ENCODE results near the gene SARM1.
A peak's percentile ranks its signal among the peaks of the same experiment; 100 is the strongest.

SARM1 gene

GRCh38 chr17:28390563-28390962 lies 19.1 kb downstream of the SARM1 start:
- H3K4me3 ChIP-seq (ENCODE audit: low read depth, low read length): no peak overlapping the region
- DNase-seq (ENCODE audit: low read depth): no peak

- DNase-seq (ENCODE audit: low read depth): no peak
- H3K4me3 ChIP-seq (ENCODE audit: low read depth, low read length): no peak overlapping the region
Observed at GRCh38 chr17:28390984-28391383, 19.5 kb downstream of the SARM1 start.

GRCh38 chr17:28391401-28391800 lies 19.9 kb downstream of the SARM1 start:
- DNase-seq (ENCODE audit: low read depth): no peak
- H3K4me3 ChIP-seq (ENCODE audit: low read depth, low read length): no peak overlapping the region

DNA sequence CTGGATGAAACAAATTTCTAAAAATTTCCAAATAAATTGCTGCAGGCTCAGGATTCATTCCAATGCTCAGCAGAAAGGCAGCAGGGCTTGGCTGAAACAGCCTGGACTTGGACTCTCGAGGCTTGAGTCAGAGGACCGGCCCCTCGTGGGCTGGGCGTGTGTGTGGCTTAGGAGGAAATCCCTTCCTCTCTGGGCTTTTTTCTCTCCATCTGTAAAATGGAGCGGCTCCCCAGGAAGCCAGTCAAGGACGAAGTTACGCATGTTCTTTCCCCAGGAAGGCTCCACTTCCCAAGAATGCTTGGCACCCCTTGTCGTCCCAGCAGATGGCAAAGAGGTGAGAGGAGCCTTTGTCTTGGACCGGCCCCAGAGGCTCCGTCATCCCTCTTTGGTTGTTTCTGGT lies 21.0 kb downstream of the SARM1 start:
- no peak for DNase-seq (ENCODE audit: low read depth)
- no peak overlapping the region for H3K4me3 ChIP-seq (ENCODE audit: low read depth, low read length)

DNA sequence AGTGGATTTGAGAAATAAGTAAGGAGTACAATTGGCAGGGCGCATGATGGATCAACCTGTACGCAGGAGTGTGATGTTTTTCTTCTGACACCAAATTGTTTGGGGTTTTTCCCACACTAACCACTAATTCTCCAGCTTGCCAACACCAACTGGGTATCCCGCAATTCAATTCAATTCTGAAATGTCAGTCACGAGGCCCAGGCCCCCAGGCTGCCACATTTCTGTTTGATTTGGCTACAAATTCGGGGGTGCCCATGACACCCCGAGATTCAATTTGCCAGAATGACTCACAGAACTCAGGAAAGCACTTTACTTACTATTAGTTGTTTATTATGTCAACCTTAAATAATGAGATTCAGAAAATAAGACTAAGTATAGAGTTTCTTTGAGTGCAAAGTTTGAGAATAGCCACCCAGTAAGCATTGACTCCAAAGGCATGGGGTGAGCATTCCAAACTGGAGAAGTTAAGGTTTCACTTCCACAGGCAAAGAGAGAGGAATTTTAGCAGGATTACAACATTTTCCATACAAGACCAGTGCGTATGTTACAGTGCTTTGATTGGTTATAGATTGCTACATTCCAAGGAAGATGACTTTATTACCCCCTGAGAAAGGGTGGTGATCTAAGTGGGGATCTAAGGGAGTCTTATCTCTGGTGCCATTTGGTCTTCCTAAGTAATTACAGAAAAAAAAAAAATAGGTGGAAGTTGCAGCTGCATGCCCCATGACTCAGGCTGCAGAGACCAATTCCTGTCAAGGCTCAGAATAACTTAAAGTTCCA lies 23.0 kb downstream of the SARM1 start:
- H3K4me3 ChIP-seq (ENCODE audit: low read depth, low read length): no peak overlapping the region
- no peak for DNase-seq (ENCODE audit: low read depth)

- DNase-seq (ENCODE audit: low read depth): no peak
- no peak overlapping the region for H3K4me3 ChIP-seq (ENCODE audit: low read depth, low read length)
Observed at GRCh38 chr17:28395426-28395825, 23.9 kb downstream of the SARM1 start.

DNA sequence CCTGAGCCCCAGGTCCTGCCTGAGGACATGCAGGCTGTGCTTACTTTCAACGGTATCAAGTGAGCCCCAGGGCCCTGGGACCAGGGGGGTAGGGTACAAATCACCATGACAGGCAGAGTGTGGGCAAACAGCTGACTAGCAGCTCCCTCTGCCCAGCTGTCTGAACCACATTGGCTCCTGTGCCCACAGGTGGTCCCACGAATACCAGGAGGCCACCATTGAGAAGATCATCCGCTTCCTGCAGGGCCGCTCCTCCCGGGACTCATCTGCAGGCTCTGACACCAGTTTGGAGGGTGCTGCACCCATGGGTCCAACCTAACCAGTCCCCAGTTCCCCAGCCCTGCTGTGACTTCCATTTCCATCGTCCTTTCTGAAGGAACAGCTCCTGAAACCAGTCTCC lies 24.5 kb downstream of the SARM1 start:
- H3K4me3 ChIP-seq (ENCODE audit: low read depth, low read length): no peak overlapping the region
- no peak for DNase-seq (ENCODE audit: low read depth)

DNA sequence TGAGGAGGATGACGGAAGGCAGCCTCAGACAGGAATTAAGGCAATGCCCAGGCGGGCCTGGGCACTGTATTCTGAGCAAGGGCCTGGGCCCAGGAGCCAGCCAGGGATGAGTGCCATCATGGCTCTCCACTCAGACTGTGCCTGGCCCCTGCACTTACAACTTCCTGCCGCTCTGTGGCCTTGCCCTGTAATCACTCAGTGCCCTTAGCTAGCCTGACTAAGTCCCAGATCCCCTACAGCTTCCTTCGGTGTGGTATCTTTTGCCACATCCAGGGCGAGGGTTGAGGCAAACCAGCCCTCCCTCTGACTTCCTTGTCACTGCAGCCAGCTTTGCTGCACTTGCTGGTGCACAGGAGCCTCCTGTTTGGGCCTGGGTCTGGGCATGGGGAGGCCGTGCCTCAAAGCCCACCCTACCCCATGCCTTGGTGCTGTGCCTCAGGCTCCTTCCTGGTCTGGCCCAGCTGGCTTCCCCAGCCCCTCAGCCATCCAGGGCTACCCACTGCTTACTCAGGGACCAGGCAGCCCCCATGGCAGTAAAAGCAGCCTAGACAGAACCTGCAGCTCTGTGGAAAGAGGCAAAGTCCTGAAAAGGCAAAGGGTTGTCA lies 25.2 kb downstream of the SARM1 start:
- DNase-seq (ENCODE audit: low read depth): no peak
- H3K4me3 ChIP-seq (ENCODE audit: low read depth, low read length): no peak overlapping the region

GRCh38 chr17:28397275-28397674 lies 25.8 kb downstream of the SARM1 start:
- H3K4me3 ChIP-seq (ENCODE audit: low read depth, low read length): no peak overlapping the region
- no peak for DNase-seq (ENCODE audit: low read depth)

GRCh38 chr17:28397687-28398279 lies 26.3 kb downstream of the SARM1 start:
- DNase-seq (ENCODE audit: low read depth): no peak
- H3K4me3 ChIP-seq (ENCODE audit: low read depth, low read length): no peak overlapping the region

DNA sequence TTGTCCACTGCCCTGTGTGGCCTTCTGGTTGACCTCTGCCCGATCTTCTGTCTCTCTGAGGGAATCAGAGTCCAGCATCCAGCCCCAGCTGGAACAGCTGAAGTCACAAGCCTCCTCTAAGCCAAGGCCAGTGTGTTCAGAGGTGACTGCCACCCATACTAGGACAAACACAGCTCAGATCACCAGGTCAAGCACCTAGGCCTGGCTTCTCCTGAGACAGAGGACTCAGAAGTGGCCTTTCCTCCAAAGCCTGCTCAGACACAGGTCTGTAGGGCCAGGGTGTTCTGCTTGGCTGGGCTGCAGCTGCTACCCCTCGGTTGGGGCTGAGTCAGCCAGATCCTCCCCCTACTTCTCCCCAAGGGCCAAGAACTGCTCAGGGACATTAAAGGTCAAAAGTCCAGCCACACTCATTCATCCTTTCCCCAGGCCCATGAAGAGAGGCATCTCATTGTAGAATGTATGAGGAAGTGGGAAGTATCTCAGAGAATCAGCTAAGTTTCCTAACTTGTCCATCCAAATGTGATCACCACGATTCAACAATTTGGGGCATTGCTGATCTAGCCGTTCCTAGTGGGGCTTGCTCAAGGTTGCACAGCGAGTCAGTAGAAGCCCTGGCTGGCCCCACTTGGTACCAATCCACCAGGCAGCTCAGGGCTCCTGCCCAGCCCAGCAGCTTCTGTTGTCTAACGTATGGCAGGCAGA lies 26.9 kb downstream of the SARM1 start:
- DNase-seq (ENCODE audit: low read depth): no peak
- no peak overlapping the region for H3K4me3 ChIP-seq (ENCODE audit: low read depth, low read length)

DNA sequence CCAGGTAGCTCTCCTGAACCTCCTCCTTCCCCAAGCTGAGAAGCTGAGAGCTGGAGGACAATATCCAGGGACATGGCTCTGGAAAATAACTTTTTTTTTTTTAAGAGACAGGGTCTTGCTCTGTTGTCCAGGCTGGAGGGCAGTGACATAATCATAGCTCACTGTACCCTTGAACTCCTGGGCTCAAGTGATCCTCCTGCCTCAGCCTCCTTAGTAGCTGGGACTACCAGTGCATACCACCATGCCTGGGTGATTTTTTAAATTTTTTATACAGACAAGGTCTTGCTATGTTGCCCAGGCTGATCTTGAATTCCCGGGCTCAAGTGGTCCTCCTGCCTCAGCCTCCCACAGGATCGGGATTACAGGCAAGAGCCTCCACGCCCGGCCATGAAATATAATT lies 28.3 kb downstream of the SARM1 start:
- DNase-seq (ENCODE audit: low read depth): no peak
- no peak overlapping the region for H3K4me3 ChIP-seq (ENCODE audit: low read depth, low read length)

DNA sequence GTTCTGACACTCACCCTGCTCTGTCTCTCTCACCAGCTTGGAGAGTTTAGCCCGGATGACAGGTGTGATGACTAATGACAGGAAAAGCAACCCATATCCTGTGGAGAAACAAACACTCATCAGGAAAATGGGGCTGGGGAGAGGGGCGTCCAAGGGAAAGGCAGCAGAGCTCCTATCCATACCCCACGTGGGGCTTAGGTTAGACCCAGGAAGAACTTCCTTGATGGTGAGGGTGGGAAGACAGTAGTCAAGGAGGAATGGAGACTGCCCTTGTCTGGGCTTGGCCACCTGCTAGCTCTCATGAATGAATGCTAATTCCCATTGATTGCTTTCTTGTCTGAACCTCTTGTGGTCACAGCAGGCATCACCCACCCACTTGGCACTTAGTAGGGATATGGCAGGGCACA lies 30.7 kb downstream of the SARM1 start:
- no peak overlapping the region for H3K4me3 ChIP-seq (ENCODE audit: low read depth, low read length)
- no peak for DNase-seq (ENCODE audit: low read depth)

DNA sequence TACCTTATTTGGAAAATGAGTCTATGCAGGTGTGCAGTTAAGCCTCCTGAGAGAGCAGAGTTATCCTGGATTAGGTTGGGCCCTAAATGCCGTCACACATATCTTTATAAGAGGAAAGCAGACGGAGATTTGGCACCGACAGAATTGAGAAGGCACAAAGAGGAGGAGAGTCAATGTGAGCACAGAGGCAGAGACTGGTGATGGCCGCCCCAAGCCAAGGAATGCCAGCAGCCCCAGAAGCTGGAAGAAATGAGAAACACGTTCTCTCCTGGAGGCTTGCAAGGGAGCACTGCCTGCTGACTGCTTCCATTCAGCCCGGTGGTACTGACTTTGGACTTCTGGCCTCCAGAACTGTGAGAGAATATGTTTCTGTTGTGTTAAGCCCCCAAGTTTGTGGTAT lies 31.4 kb downstream of the SARM1 start:
- H3K4me3 ChIP-seq (ENCODE audit: low read depth, low read length): no peak overlapping the region
- DNase-seq (ENCODE audit: low read depth): no peak

DNA sequence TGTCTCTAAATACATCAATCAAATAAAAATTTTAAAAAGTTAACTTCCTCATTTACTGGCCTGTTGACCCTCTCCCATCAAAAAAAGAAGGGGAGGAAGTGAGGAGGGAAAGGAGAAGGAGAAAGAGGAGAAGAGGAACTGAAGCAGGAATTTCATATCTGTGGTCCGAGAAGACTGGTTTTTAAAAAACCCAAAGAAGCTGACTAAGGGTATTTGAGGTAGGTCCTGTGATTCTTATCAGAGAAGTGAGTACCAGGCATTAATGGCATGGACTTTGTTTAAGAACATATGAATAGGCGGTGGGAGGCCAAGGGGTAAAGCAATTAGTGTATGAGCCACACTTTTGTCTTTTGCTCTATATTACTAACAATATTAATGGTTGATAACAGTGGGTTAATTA lies 32.5 kb downstream of the SARM1 start:
- no peak for DNase-seq (ENCODE audit: low read depth)
- no peak overlapping the region for H3K4me3 ChIP-seq (ENCODE audit: low read depth, low read length)

GRCh38 chr17:28404461-28404811 lies 32.9 kb downstream of the SARM1 start:
- no peak overlapping the region for H3K4me3 ChIP-seq (ENCODE audit: low read depth, low read length)
- no peak for DNase-seq (ENCODE audit: low read depth)

DNA sequence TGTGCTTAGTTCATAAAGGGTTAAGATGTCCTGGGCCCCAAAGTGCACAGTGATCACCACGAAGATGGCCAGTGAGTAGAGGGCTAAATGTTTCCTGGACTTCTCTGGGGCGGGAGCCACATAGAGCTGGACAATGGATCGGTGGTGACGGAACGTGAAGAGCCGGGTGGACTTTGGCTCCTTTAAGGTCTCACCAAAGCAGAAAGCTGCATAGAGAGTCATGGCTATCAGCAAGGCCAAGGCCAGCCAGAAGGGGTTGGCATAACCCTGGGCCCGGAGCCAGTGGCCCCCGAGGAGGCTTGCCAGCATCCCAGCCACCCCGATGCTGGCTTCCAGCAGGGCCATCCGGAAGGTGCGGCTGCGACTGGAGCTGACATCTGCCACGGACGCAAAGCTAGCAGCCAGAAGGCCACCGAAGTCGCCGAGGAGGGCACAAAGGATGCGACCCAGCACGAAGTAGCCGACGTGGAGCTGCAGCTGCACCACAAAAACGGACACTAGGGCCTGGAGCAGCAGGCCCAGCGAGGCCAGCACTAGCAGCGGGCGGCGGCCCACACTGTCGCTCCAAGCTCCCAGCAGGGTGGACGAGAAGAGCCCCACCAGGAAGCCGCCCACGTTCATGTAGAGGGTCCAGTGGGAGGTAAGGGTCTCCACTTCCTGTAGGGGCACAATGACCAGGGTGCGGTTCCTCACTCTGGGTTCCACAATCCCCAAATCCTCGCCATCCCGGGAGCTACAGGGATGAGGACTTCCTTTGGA lies 33.5 kb downstream of the SARM1 start:
- no peak for DNase-seq (ENCODE audit: low read depth)
- H3K4me3 ChIP-seq (ENCODE audit: low read depth, low read length): peak overlapping the region; percentile 62

DNA sequence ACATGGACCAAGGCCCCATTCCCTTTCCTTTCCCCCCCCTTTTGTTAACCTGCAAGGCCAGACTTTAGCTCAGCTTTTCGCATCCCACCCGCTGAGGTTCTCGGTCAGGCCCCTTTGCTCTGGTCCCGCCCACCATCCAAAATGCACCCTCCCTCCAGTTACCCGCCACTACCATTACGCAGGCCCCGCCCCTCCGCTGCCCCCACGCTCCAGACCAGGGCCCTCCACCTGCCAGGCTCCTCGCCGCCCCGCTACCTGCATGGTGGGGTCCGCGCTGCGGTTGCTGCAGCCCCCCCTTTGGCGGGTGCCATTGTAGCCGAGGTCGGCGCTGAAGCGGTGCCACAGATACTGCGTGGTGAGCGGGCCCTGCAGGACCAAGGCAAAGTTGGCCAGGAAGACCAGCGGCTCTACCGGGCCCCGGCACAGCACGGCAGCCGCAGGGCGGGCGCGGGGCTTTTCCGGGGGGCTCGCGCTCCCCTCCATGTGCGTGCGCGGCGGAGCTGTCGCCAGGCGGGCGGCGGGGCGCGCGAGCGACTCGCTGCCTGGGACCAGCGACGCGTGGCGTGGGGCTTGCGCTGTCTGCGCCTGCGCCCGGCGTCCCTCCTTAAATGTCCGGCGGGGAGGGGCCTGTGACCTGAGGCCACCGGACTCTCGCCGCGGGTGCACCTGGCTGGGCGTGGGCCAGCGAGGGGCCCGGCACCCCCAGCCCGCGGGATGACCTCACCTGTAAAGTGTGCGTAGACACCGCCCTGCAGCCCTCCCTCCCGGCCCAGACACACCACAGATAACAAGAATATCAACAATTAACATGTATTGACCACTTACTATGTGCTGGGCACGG lies 34.4 kb downstream of the SARM1 start, which contains the start of gene SLC46A1:
TSS of gene SLC46A1 (minus strand) at position 581 of the 841 bp plus-strand sequence. CDS start at position 483, 98 bp downstream.
- H3K4me3 ChIP-seq (ENCODE audit: low read depth, low read length): peak within 1 kb of the TSS; percentile 62
- DNase-seq (ENCODE audit: low read depth): no peak

DNA sequence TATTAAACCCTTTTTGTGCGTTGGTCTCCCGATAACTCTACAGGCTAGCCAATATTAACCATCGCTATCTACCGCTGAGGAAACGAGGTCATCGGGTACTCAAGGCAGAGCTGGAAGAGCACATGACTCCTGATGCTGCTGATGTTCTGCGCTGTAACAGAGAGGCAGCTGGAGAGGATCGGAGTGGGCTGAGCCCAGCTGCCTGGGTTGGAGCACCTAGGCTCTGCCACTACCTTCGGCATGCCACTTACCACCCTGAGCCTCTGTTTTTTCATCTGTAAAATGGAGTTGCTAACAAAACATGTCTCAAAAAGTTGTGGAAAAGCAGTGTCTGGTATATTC lies 35.0 kb downstream of the SARM1 start:
- peak overlapping the region; percentile 62 for H3K4me3 ChIP-seq (ENCODE audit: low read depth, low read length)
- no peak for DNase-seq (ENCODE audit: low read depth)

Measured in skeletal muscle cell (primary cell).